Measurements from ENCODE around the gene SRC. TPM values are rescaled to one million over a fixed set of nuclear protein-coding genes. Genes with fewer than 3 reads are reported as not detected.

Gene SRC
- total and polyA plus RNA-seq, 8 donors, result 21.3 to 78.4 (median 36.8) TPM

DNA sequence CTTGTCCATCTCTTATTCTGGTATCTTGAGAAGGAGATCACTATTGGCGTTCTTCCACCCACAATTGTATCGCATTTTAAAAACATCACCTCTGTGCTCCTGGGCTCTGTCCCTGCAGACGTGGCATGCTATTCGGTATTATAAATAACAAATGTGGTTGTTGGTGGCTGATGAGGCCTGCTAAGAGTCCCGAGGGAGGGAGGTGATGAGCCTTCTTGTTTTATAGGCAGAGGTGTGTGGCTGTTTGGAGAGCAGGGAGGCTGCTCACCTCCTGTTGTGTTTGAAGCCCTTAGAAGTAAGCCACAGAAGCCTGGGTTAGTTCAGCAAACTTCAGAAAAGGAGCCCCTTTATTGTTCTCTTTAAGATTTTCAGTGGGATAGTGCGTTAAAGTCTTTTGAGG lies 40.9 kb upstream of the SRC start:
- ATAC-seq (no peak), DNase-seq (no peak), FAIRE-seq (no peak)
- H3K4me1 ChIP-seq, result peaks cover 9 to 53% (median 27%) of the 10 kb centered on the region in 3 donors
- 92 to 93% methylated on average over 6 of the region's 6 CpGs for WGBS, 2 donors
- H3K27me3 ChIP-seq, result no peaks in the 10 kb centered on the region
- intact Hi-C loops (cut with DNase I), result no loop called here
- no peaks in the 10 kb centered on the region for H3K9me3 ChIP-seq
- H3K27ac ChIP-seq, result peak overlapping the region in 1 of 4 donors; percentile 76
- no peak for TF ChIP-seq CTCF (IDR thresholded peaks at IDR 0.05)
- no peak overlapping the region for H3K4me3 ChIP-seq
- H3K36me3 ChIP-seq, result peaks cover 4 to 17% (median 7%) of the 10 kb centered on the region in 3 donors

DNA sequence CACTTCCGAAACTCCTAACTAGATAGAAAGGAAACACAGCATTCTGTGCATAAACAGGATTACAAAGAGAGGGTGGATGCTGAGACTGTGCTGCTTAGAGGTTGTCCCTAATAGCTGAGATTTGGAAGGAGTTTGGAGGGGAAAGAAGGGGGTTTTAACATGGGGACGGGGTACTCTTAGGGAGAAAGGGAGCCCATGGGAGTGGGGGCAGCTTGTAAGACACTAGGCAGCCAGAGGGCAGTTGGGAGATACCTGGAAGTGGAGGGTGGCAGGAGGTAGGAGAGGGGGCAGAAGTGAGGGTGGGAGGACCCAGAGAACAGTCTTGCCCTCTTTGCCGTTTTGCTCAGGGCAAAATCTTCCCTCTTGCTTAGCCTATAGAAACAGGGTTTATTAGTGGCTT lies 40.1 kb upstream of the SRC start:
- DNase-seq, result no peak
- FAIRE-seq, result no peak
- peaks cover 4 to 17% (median 7%) of the 10 kb centered on the region in 3 donors for H3K36me3 ChIP-seq

GRCh38 chr20:37308086-37309050 lies 37.6 kb upstream of the SRC start:
- WGBS, 2 donors, result 34 to 37% methylated on average over 8 of the region's 8 CpGs
- peaks cover 0 to 4% (median 0%) of the 10 kb centered on the region in 3 donors for H3K36me3 ChIP-seq
- ATAC-seq (peak; percentile 69 to 72 (median 70)), FAIRE-seq (no peak), DNase-seq (no peak)
- H3K27ac ChIP-seq, result peak overlapping the region in 2 of 4 donors; percentile 73 to 77
- H3K9me3 ChIP-seq, result no peaks in the 10 kb centered on the region
- no peaks in the 10 kb centered on the region for H3K27me3 ChIP-seq
- H3K4me3 ChIP-seq, result no peak overlapping the region
- H3K4me1 ChIP-seq, result peaks cover 5 to 44% (median 21%) of the 10 kb centered on the region in 3 donors
- intact Hi-C loops (cut with DNase I), result no loop called here
- TF ChIP-seq CTCF (IDR thresholded peaks at IDR 0.05), result no peak

More for the DNA sequence above, 40.1 kb upstream of the SRC start:
- intact Hi-C loops (cut with DNase I), result no loop called here
- Histone ChIP-seq H3K9me3 (no peaks in the 10 kb centered on the region), H3K4me1 (peaks cover 9 to 53% (median 27%) of the 10 kb centered on the region in 3 donors), H3K27me3 (no peaks in the 10 kb centered on the region), H3K27ac (peak overlapping the region in 1 of 4 donors; percentile 5), H3K4me3 (no peak overlapping the region)
- WGBS, 2 donors, result 75 to 79% methylated on average over 3 of the region's 3 CpGs
- no peak for ATAC-seq
- TF ChIP-seq CTCF (IDR thresholded peaks at IDR 0.05), result no peak

GRCh38 chr20:37309290-37309689 lies 36.6 kb upstream of the SRC start:
- intact Hi-C loops (cut with DNase I), result no loop called here
- ATAC-seq (no peak), DNase-seq (no peak), FAIRE-seq (no peak)
- Histone ChIP-seq H3K27me3 (no peaks in the 10 kb centered on the region), H3K27ac (peak overlapping the region in 2 of 4 donors; percentile 73 to 77), H3K9me3 (no peaks in the 10 kb centered on the region), H3K4me1 (peaks cover 4 to 35% (median 12%) of the 10 kb centered on the region in 3 donors), H3K4me3 (no peak overlapping the region), H3K36me3 (no peaks in the 10 kb centered on the region)
- TF ChIP-seq CTCF (IDR thresholded peaks at IDR 0.05), result no peak
- 95 to 98% methylated on average over 6 of the region's 6 CpGs for WGBS, 2 donors

All from pancreas (tissue), 10 donors.